IMR-90 (cell line): ENCODE measurements around the gene CYB5RL. TPM values are rescaled to one million over a fixed set of nuclear protein-coding genes. Genes with fewer than 3 reads are reported as not detected.

Source experiments
- ATAC-seq: fragments of 200-7000 bp; cut with Tn5 transposase; 2 replicates; pipeline ENCODE4 v1.9.1; 2020; ENCODE audit warnings: low read depth, mild to moderate bottlenecking, moderate library complexity
- BruUV-seq: library from RNA; stranded (reverse); fragments of 400-500 nt; replicated peaks from 2 replicates; lab custom pipeline; 2021; lab: Mats Ljungman, UMichigan
- CTCF ChIA-PET: fragments of 300-600 bp; formaldehyde crosslinking; extraction: SDS; loops from one replicate; lab custom pipeline; 2021; ENCODE audit warnings: antibody characterized with exemption; lab: Yijun Ruan, JAX
- POLR2A ChIA-PET: fragments of 300-600 bp; sonication (Branson Sonifier 250); formaldehyde crosslinking; loops from one replicate; lab custom pipeline; 2022; ENCODE audit warnings: antibody characterized with exemption; ENCODE audit not compliant: unreplicated experiment; lab: Charles Lee
- DNase-seq: peaks from one replicate; pipeline ENCODE4 v3.0.0; 2013
- H2AFZ ChIP-seq: replicated peaks from 2 replicates; pipeline ENCODE3; 2013; ENCODE audit warnings: low read length, mild to moderate bottlenecking; ENCODE audit not compliant: poor library complexity
- H2AK5ac ChIP-seq: 2 replicates; pipeline ENCODE4 v1.6.1; 2013; ENCODE audit warnings: low read depth, low read length, inconsistent platforms
- H2AK9ac ChIP-seq: replicated peaks from 2 replicates; pipeline ENCODE3; 2013; ENCODE audit warnings: mild to moderate bottlenecking, low read depth, low read length, moderate library complexity; ENCODE audit not compliant: poor library complexity
- H2BK120ac ChIP-seq: 2 replicates; pipeline ENCODE4 v1.6.1; 2013; ENCODE audit warnings: low read depth, low read length, inconsistent platforms
- H2BK15ac ChIP-seq: 3 replicates; pipeline ENCODE4 v1.6.1; 2013; ENCODE audit warnings: low read depth, low read length, inconsistent platforms
- H2BK20ac ChIP-seq: 2 replicates; pipeline ENCODE4 v1.6.1; 2013; ENCODE audit warnings: low read depth, mild to moderate bottlenecking, inconsistent platforms, low read length, moderate library complexity
- H2BK5ac ChIP-seq: 2 replicates; pipeline ENCODE4 v1.6.1; 2013; ENCODE audit warnings: mild to moderate bottlenecking, low read depth, low read length, inconsistent platforms; ENCODE audit not compliant: poor library complexity, severe bottlenecking
- H3K14ac ChIP-seq: replicated peaks from 2 replicates; pipeline ENCODE4 v1.6.1; 2013; ENCODE audit warnings: low read depth, low read length, inconsistent platforms
- H3K18ac ChIP-seq: 2 replicates; pipeline ENCODE4 v1.6.1; 2013; ENCODE audit warnings: low read depth, low read length, control low read depth
- H3K23ac ChIP-seq: 2 replicates; pipeline ENCODE4 v1.6.1; 2013; ENCODE audit warnings: low read depth, low read length, inconsistent platforms
- H3K27ac ChIP-seq: 2 replicates; pipeline ENCODE4 v1.5.1; 2013; ENCODE audit warnings: mild to moderate bottlenecking, control low read depth, low read length; ENCODE audit not compliant: insufficient read depth
- H3K27me3 ChIP-seq: 2 replicates; pipeline ENCODE4 v1.6.1; 2013; ENCODE audit warnings: low read length; ENCODE audit not compliant: control insufficient read depth, insufficient read depth
- H3K36me3 ChIP-seq: 2 replicates; pipeline ENCODE4 v1.6.1; 2013; ENCODE audit warnings: low read length, mixed read lengths; ENCODE audit not compliant: control insufficient read depth, insufficient read depth
- H3K4ac ChIP-seq: 2 replicates; pipeline ENCODE4 v1.6.1; 2013; ENCODE audit warnings: low read depth, low read length, inconsistent platforms
- H3K4me1 ChIP-seq: 2 replicates; pipeline ENCODE4 v1.6.1; 2013; ENCODE audit warnings: low read length, mixed read lengths; ENCODE audit not compliant: control insufficient read depth, insufficient read depth
- H3K4me2 ChIP-seq: 2 replicates; pipeline ENCODE4 v1.6.1; 2013; ENCODE audit warnings: low read depth, mild to moderate bottlenecking, control low read depth, low read length, moderate library complexity
- H3K4me3 ChIP-seq: 2 replicates; pipeline ENCODE4 v1.5.1; 2013; ENCODE audit warnings: low read depth, mild to moderate bottlenecking, control low read depth, low read length, moderate library complexity; ENCODE audit not compliant: insufficient read depth
- H3K56ac ChIP-seq: 2 replicates; pipeline ENCODE4 v1.6.1; 2013; ENCODE audit warnings: low read length, inconsistent platforms; ENCODE audit not compliant: insufficient read depth; ENCODE audit errors: extremely low read depth
- H3K79me1 ChIP-seq, 2 experiments: 2 replicates each; pipeline ENCODE4 v1.6.1; 2013; ENCODE audit warnings: low read length in 2 of 2, inconsistent platforms in 1 of 2, low read depth in 1 of 2
- H3K9ac ChIP-seq: 2 replicates; pipeline ENCODE4 v1.6.1; 2013; ENCODE audit warnings: low read depth, low read length, control low read depth
- H3K9me1 ChIP-seq: 2 replicates; pipeline ENCODE4 v1.6.1; 2013; ENCODE audit warnings: low read length, inconsistent platforms; ENCODE audit not compliant: insufficient read depth
- H3K9me3 ChIP-seq: 2 replicates; pipeline ENCODE4 v1.6.1; 2013; ENCODE audit warnings: low read length; ENCODE audit not compliant: control insufficient read depth, insufficient read depth
- H4K20me1 ChIP-seq: 2 replicates; pipeline ENCODE4 v1.6.1; 2013; ENCODE audit warnings: low read length, inconsistent platforms; ENCODE audit not compliant: insufficient read depth
- H4K5ac ChIP-seq: 2 replicates; pipeline ENCODE4 v1.6.1; 2013; ENCODE audit warnings: mild to moderate bottlenecking, low read depth, low read length, control low read depth
- H4K8ac ChIP-seq, 2 experiments: 2 replicates each; pipeline ENCODE4 v1.6.1; 2013; ENCODE audit warnings: low read depth in 2 of 2, low read length in 2 of 2, control low read depth in 1 of 2, inconsistent platforms in 1 of 2
- H4K91ac ChIP-seq: 2 replicates; pipeline ENCODE4 v1.6.1; 2013; ENCODE audit warnings: low read depth, low read length, inconsistent platforms; ENCODE audit not compliant: insufficient read depth
- MAFK ChIP-seq: IDR thresholded peaks from 2 replicates; pipeline ENCODE4 v1.6.1; 2012; ENCODE audit warnings: low read depth, low read length, improper control_type of control experiment
- NFE2L2 ChIP-seq: fragments of 150-350 bp; IDR thresholded peaks from 2 replicates; pipeline ENCODE4 v1.6.1; 2016; ENCODE audit warnings: low read depth, mild to moderate bottlenecking, low read length
- RAD21 ChIP-seq: IDR thresholded peaks from 2 replicates; pipeline ENCODE4 v1.6.1; 2012; ENCODE audit warnings: low read length, improper control_type of control experiment
- SMC3 ChIP-seq: fragments of 150-350 bp; IDR thresholded peaks from 2 replicates; pipeline ENCODE4 v1.6.1; 2016; ENCODE audit warnings: low read depth, mild to moderate bottlenecking, antibody characterized with exemption, low read length, moderate library complexity
- WGBS, 2 experiments: methylation state at CpG; one replicate each; pipeline versions ENCODE4 v1.1.5 to v1.1.7; 2013; ENCODE audit warnings: missing lambda C conversion rate in 2 of 2; ENCODE audit not compliant: insufficient read length in 1 of 2; ENCODE audit errors: extremely low coverage in 2 of 2; 5-methylcytosine and 5-hydroxymethylcytosine counted together
- dilution Hi-C: fragments of 300-500 bp; cut with HindIII; formaldehyde crosslinking; loops from one replicate; pipeline ENCODE4 v1.14.3; 2018; ENCODE audit warnings: low sequenced_read_pairs; ENCODE audit not compliant: unreplicated experiment
- in situ Hi-C: fragments of 300-500 bp; cut with MboI; formaldehyde crosslinking; loops from 3 replicates; pipeline ENCODE4 v1.14.3; 2019; ENCODE audit warnings: low sequenced_read_pairs, inconsistent platforms, mixed read lengths
- intact Hi-C: fragments of 100-400 bp; cut with micrococcal nuclease; formaldehyde crosslinking; loops from 2 replicates; pipeline ENCODE4 v1.10.0; 2022
- polyA plus RNA-seq, 3 experiments: library from polyadenylated mRNA; depleted of rRNA; stranded (reverse); fragments of >200 nt; gene quantifications; 2 replicates each; pipeline ENCODE4 v1.2.3, GENCODE V29; 2012; ENCODE audit warnings: low replicate concordance in 1 of 3
- total RNA-seq: library from RNA; depleted of rRNA; stranded (reverse); fragments of >200 nt; gene quantifications from 2 replicates; pipeline ENCODE4 v1.2.3, GENCODE V29; 2012

CYB5RL gene
- total and polyA plus RNA-seq, 2 of the 4 experiments (the other 2 are of a cell fraction) = 3.8 to 4.3 TPM

- dilution Hi-C loops = no loop called here
- no peak overlapping the region for H2AFZ ChIP-seq
- H3K9me1 ChIP-seq = peaks cover 22% of the 10 kb centered on the region
- H4K20me1 ChIP-seq = peaks cover 19% of the 10 kb centered on the region
- no peak for TF ChIP-seq SMC3
- TF ChIP-seq MAFK = no peak
- no peak; the same call in 1 of the 2 replicates for TF ChIP-seq RAD21
- no peak for TF ChIP-seq NFE2L2
- H2AK9ac ChIP-seq = no peak overlapping the region
- no peak overlapping the region; the same call in 1 of the 2 replicates for H3K4ac ChIP-seq
- no peak overlapping the region for H3K14ac ChIP-seq
- H2BK15ac ChIP-seq = no peak overlapping the region
- no peak overlapping the region for H3K4me2 ChIP-seq
- peak overlapping the region in 1 of 2 experiments; percentile 34; a peak in 1 of 4 replicates for H4K8ac ChIP-seq
- no peak overlapping the region for H2BK20ac ChIP-seq
- H2AK5ac ChIP-seq = no peak overlapping the region
- POLR2A ChIA-PET = no interaction called here
- no peak overlapping the region for H3K4me3 ChIP-seq
- ATAC-seq (peak; percentile 19), DNase-seq (peak; percentile 16)
- no peak overlapping the region; the same call in 1 of the 2 replicates for H4K91ac ChIP-seq
- no peaks in the 10 kb centered on the region for H3K9me3 ChIP-seq
- H3K56ac ChIP-seq = no peak overlapping the region
- no peak overlapping the region; the same call in 1 of the 2 replicates for H3K18ac ChIP-seq
- H2BK5ac ChIP-seq = no peak overlapping the region
- no CpG with 5 or more reads among the region's 11 CpGs for WGBS, 2 experiments
- no TSS peak for BruUV-seq
- no peak overlapping the region for H4K5ac ChIP-seq
- H3K36me3 ChIP-seq = peaks cover 46% of the 10 kb centered on the region
- H3K9ac ChIP-seq = no peak overlapping the region
- in situ Hi-C loops = loop anchor here (25.0 kb wide), 1 partner anchor 357 kb away; no protein-coding TSS in a partner anchor
- H3K4me1 ChIP-seq = peaks cover 14% of the 10 kb centered on the region
- H3K23ac ChIP-seq = no peak overlapping the region
- H2BK120ac ChIP-seq = no peak overlapping the region
- H3K79me1 ChIP-seq = peaks cover 0 to 13% of the 10 kb centered on the region in 2 experiments; a peak in 2 of 4 replicates
- intact Hi-C loops = no loop called here
- CTCF ChIA-PET = interaction anchor here (1.5 to 1.6 kb wide), 2 partner anchors 115 to 358 kb away, joined by 3 to 4 read pairs; no protein-coding TSS in a partner anchor
- H3K27me3 ChIP-seq = no peaks in the 10 kb centered on the region
- H3K27ac ChIP-seq = peak overlapping the region; percentile 59; the same call in 1 of the 2 replicates
Measured at GRCh38 chr1:54218883-54219687, 19.3 kb upstream of the CYB5RL start.
